Thyroid gland (tissue), 4 donors: Measurements from ENCODE around the gene CLEC4D.

ENCODE experiments used
- POLR2A ChIP-seq, 2 donors: fragments of 450-650 bp; IDR thresholded peaks; one replicate each; pipeline ENCODE4 v1.6.1; 2017; ENCODE audit warnings: antibody characterized with exemption in 2 of 2, mild to moderate bottlenecking in 2 of 2, moderate library complexity in 1 of 2
- TF ChIP-seq, protein P1 (sequence below), 6 experiments: fragments of 200-600 bp in 3 of 6; fragments of 450-650 bp in 3 of 6; sonication (generic) in 3 of 6; IDR thresholded peaks; one replicate each; pipeline ENCODE4 v1.5.1; 2016 to 2019; ENCODE audit warnings: antibody characterized with exemption in 6 of 6, mild to moderate bottlenecking in 2 of 6, inconsistent platforms in 1 of 6, moderate library complexity in 1 of 6

- TF ChIP-seq POLR2A (IDR thresholded peaks at IDR 0.05): no peak
- TF ChIP-seq, protein P1, sequence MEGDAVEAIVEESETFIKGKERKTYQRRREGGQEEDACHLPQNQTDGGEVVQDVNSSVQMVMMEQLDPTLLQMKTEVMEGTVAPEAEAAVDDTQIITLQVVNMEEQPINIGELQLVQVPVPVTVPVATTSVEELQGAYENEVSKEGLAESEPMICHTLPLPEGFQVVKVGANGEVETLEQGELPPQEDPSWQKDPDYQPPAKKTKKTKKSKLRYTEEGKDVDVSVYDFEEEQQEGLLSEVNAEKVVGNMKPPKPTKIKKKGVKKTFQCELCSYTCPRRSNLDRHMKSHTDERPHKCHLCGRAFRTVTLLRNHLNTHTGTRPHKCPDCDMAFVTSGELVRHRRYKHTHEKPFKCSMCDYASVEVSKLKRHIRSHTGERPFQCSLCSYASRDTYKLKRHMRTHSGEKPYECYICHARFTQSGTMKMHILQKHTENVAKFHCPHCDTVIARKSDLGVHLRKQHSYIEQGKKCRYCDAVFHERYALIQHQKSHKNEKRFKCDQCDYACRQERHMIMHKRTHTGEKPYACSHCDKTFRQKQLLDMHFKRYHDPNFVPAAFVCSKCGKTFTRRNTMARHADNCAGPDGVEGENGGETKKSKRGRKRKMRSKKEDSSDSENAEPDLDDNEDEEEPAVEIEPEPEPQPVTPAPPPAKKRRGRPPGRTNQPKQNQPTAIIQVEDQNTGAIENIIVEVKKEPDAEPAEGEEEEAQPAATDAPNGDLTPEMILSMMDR (IDR thresholded peaks at IDR 0.05): no peak
Measured at GRCh38 chr12:8553088-8553627, 39.9 kb downstream of the CLEC4D start.
